Fibroblast of peridontal ligament (primary cell): ENCODE data around the gene PEPD.

Experiments used
- DNase-seq: peaks from one replicate; pipeline ENCODE4 v3.0.0-alpha.2; 2010; ENCODE audit errors: extremely low read depth

The PEPD gene

DNA sequence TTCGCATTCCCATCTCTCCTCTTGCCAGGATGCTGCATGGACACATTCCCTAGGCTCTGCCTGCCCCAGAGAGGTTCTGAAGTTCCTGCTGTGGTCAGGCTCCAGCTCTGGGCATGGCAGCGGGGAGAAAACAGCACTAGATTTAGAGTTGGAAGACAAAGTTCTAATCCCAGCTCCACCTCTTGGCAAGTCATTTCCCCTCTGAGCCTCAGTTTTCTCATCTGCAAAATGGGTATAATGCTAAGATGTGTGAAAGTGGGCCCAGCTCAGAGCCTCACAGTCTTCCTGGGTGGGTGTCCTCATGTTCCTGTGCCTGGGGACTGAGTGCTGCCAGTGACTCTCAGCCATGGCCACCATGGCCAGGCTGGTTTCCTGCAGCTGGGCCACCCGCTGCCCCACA is 9.6 kb downstream of the PEPD start:
- DNase-seq = no peak

DNA sequence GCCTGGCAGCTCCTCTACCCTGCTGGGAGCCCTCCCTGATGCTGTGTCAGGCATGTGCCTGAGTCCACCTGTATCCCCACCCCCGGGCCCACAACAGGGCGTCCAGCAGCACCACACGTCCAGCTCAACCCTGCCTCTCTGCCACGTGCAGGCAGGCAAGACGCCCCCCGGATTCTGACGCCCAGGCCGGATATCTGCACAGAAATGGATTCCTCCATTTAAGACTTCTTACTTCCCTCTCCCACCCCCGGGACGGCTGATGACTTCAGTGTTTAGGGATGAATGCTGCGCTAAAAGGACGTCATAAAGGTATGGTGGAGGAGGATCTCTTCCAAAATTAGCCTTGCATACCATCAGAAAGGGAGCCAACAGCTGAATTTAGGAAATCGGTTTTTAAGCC is 10.2 kb downstream of the PEPD start:
- DNase-seq = no peak

DNA sequence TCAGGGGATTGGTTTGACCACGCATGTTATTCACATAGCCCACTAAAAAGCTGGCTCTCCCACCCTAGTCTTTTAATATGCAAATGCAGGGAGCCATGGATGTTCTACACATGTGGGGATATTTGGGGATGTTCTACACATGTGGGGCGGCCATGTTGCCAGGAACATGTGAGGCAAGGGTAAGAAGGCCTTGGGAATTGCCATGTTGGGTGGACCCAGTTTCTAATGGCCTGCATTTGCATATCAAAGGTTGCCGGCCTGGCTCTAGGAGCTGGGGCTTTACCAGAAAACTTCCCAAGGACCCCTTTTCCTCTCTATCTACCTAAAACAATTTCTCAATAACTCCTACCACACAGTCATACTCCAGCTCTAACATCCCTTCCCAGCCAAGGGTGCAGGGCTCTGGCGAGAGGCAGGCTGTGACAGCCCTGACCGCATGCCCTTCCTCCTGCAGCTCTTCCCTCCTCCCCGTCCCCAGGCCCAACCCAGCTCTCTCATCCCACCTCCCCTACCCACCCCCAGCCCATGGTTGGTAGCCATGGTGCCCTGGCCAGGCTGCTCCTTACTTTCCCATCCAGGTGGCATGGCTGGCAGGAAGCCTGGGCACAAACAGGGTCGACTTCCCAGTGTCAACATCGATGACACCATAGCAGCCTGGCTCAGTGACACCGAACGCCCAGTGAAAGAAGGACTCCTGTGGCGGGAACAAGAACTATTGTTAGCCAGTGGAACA is 11.0 kb downstream of the PEPD start:
- DNase-seq = no peak

DNA sequence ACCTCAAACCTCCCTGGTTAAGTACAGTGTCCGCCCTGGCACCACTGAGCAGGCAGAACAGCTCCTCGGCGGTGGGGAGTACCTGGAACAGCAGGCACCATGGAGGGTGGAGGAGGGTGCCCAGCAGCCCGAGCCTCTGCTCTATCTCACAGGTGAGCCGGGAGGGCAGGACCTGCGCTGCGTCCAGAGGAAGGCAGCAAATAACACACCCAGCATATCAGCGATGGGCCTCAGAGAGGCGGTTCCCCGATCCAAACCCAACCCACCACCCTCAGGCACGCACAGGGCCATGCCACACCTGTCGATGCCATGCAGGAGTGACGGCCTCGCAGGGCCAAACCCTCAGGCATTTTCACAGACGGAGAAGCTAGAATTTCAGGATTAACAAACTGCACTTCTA is 11.8 kb downstream of the PEPD start:
- no peak for DNase-seq

DNA sequence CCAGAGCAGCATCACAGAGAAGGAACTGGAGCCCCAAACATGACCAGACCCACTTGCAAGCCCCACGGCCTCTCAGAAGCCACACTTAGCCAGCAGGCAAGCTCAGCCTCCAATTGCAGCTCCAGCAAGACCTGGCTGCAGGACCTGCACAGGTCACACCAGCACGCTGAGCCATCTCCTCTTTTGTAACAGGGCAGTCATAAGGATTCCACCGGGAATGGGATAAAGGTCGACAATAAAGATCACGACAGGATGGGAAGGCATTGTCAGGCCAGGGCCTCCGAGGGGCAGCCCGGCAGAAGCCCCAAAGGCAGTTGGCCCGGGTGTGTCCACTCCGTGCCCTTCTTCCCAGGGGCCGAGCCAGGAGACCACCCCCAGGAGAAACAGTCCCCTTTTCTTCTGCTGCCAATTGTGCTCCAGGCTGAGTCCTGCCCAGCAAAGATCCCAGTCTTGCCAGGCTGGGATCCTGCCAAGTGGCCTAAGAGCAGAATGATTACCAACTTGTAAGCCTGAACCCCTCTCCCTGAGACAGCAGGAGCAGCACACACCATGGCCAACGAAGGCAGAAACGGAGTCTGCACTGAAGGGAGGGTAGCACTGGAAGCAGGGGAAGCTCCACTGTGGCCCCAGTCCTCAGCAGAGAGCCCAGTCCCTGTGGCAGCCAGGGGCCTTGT is 12.5 kb downstream of the PEPD start:
- DNase-seq = no peak

DNA sequence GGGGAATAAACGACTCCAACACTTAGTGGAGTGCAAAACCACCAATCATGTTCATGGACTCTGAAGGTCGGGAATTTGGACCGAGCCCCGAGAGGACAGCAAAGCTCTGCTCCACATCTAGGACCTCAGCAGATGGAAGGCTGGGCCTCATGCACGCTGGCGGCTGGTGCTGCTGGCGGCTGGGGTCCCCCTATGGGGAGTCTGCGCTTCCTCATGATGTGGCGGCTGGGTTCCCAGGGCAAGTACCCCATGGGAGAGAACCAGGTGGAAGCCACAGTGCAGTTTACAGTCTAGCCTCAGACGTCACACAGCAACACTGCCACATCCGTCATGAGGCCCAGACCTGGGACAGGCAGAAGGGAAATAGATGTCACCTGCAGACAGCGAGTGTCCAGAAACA is 13.2 kb downstream of the PEPD start:
- DNase-seq = no peak

DNA sequence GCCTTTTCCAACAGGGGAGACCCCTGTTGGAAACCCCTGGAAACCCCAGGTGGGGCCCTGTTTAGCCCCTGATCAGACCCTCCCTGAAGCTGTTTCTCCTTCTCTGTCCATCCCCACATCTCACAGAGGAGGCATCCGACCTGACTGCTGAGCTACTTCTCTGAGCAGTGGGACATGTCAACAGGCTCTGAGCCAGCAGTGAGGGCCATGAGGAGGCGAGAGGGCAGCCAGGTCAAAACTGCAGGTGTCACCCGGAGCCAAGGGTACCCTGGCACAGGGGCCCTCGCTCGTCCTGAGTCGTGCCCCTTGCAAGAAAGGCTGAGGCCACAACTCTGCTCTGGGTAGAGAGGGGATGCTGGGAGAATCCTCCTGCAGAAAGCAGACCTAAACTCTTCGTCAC is 13.6 kb downstream of the PEPD start:
- no peak for DNase-seq

DNA sequence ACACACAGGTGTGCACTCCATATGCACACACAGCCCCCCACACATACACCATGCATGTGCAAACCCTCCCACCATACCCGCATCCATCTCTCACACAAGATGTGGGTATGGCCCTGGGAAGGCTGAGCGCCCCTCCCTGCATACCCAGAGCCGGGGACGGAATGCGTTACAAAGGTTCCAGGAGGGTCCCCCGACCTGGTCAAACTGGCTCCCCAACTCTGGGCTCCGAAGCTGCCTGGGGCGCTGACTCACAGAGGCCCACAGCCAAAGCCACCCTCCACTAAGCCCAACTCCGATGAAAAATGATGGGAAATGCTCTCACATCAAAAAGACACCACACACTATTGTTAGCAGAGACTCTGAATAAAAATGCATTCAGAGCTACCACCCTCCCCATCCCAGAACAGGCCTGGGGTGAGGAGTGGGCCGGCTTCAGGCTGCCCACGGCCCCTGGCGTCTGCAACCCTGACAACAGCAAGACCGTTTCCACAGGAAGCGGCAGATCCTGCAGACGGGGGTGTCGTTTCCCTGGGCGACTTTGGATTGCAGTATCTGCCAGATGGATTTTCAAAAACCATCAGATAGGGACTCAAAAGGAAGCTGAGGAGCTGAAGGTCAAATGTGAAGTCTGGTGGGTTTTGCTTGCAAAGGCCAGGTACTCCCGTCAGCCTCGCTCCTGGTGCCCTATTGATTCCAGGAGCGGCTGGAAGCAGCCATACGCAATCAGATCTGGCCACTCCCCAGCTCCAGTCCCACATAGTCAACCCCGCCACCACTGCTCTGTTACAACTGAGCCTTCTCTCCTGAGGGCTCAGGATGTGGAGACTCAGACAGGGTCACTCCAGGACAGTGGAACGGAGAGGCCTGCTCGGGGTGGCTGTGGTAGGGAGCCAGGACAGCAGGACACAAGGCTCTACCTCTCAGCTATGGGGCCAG is 14.3 kb downstream of the PEPD start:
- no peak for DNase-seq

DNA sequence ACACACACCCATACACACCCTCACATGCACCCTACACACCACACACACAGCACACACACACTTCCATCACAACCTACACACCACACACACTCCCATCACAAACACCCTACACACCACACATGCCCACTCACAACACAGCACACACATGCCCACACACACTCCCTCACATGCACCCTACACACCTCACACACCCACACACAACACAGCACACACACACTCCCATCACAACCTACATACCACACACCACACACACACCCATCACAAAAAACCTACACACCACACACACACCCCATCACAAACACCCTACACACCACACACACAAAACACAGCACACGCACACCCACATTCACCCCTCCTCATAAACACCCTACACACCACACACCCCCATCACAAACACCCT is 15.1 kb downstream of the PEPD start:
- no peak for DNase-seq

DNA sequence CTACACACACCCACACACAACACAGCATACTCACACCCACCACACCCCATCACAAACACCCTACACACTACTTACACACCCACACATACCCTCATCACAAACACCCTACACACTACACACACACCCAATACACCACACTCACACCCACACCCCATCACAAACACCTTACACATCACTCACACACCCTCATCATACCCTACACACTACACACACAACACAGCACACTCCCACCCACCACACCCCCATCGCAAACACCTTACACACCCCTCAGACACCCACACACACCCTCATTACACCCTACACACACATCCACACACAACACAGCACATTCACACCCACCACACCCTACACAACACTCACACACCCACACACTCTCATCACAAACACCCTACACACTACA is 15.8 kb downstream of the PEPD start:
- DNase-seq = no peak

DNA sequence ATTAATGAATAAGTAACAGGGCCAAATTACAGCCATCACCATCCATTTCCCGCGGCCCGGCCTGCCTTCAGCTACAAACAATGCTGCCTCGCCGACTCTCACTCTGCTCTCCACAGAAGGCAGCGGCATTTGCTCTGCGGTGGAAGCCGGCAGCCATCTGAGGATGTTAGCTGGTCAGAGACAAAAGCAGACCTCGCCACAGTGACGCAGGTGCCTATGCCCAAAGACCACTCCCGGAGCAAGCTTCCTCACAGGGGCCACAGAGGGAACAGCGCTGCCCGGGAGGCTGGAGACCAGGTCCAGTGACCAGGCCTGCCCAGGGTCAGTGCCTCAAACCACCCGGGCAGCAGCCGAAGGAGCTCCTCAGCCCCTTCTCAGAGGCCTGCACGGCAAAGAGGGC is 16.4 kb downstream of the PEPD start:
- DNase-seq = no peak

DNA sequence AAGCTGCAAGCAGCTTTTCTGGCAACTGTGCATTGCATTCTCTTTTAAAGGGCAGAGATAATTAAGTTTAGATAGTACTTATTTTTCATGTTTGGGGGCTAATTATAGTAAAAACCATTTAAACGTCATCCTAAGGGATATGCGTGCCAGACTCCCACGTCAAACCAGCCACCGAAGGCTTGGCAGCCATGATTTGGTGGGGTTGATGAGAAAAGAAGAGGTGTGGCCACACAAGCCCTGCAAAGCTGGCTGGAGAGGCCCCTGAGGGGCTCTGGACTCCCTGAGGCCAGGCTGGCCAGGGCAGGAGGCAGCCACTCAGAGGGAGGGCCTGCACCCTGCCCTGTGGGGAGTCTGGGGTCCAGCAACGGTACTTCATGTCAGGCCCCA is 17.5 kb downstream of the PEPD start:
- DNase-seq = no peak

DNA sequence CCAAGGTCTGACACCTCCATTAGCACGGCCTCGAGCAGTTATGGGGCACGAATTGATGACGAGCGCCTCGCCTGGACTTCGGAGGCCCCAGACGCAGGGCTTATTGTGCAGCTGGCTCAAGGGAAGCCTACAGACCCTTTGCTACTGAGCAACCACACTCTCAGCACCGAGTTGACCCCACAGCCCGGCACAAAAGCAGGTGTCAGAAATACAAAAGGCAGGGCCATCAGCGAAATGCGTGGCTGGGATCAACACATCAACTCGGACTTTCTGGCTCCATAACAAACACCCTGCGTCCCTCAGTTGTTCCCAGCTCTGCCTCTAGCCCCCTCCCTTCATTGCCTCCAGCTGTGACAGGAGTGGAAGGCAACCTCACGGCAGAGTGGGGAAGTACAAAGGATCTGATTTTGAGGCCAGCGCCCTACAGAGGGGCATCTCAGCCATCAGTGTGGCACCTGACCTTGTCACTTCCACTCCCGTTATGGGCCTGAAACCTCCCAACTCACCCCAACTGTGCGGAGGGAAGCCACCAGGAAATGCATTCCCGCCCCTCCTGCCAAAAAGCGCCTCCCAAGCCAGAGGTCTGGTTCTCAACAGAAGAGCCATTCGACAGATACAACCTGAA is 18.0 kb downstream of the PEPD start:
- DNase-seq = no peak

DNA sequence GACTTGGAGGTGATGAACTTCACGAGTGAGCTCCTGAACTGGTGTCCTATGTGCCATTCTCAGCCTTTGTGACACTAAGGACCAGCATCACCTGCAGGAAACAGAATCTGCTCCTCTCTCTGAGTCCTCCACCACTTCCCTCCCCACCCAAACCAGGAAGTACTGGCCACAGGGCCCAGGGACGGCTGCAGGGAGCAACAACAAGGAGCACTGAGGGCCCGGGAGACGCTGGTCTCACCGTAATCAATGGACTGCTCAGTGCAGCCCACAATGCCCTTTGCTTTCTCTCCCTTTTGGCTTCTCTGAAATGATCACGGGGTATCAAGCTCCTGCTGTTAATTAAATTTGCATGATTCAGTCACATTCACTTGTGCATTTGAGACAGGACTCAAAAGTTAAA is 18.6 kb downstream of the PEPD start:
- no peak for DNase-seq

DNA sequence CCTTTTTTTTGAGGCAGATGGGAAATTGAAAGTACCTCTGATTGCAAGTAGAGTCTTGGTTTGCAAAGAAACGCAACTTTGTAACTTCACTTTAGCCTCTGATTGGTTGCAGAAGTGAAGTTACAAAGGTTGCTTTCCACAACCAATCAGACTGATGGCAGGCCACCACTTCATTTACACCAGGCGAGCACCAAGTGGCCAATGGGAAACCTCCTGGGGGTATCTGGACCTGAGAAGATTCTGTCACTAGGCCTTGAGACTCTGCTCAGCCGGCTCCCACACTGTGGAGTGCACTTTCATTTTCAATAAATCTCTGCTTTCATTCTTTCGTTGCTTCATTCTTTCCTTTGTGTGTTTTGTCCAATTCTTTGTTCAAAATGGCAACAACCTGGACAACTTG is 19.1 kb downstream of the PEPD start:
- no peak for DNase-seq

DNA sequence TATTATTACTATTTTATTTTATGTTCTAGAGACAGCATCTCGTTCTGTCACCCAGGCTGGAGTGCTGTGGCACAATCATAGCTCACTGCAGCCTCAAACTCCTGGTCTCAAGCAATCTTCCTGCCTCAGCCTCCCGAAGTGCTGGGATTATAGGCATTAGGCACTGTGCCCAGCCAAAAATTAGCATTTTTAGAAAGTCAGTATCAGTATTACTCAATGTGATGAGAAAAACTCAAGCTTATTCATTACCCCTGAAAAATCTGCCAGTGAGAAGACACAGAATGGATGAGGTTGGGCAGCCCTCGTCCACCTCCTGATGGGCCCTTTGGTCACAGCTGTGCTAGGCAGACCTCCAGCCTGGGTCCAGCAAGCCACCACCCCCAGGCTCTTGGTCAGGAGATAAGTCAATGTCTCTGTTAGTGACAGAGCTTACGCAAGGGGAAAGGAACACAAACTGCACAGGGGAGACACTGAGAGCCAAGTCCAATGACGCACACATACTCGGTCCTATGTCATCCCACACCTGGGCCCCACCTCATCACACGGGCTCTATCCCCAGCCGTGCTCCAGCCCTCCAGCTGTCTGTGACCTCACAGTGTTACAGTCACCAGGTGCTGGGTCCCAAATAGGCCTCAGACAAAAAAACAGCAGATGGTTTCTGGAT is 19.8 kb downstream of the PEPD start:
- no peak for DNase-seq

DNA sequence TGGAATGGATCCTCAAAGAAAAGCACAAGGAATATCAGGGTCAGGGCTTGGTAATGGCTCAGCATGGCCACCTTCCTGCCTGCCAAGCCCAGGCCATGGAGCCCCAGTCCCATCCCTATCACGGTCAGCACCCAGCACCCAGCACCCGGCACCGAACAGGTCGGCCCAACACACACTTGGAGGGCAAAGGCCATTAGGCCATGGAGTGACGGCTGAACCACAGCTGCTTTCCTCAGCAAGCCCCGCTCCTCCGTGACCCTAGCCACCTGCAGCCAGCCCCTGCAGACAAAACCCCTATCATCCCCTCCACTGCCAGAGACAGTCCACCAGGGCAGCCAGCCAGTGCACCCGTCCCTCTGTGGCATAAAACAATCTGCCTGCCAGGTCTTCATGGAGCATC is 20.6 kb downstream of the PEPD start:
- no peak for DNase-seq

DNA sequence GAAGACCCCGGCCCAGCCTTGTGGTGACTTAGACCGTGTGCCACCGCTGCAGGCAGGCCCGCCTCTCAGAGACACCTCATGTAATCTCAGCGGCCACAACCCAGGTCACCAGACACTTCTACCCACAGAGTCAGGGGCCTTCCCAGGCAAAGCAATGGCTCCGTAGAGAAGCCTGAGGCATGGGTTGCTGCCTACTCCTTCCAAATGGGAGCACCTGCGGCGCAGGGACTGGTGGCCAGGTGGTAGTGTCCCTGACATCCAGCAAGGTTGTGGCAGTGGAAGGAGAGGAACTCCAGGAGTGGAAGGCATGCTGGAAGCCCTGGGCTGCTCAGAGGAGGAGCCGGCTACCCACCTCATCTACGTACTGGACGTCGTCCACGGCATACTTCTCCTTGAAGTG is 21.0 kb downstream of the PEPD start:
- no peak for DNase-seq

DNA sequence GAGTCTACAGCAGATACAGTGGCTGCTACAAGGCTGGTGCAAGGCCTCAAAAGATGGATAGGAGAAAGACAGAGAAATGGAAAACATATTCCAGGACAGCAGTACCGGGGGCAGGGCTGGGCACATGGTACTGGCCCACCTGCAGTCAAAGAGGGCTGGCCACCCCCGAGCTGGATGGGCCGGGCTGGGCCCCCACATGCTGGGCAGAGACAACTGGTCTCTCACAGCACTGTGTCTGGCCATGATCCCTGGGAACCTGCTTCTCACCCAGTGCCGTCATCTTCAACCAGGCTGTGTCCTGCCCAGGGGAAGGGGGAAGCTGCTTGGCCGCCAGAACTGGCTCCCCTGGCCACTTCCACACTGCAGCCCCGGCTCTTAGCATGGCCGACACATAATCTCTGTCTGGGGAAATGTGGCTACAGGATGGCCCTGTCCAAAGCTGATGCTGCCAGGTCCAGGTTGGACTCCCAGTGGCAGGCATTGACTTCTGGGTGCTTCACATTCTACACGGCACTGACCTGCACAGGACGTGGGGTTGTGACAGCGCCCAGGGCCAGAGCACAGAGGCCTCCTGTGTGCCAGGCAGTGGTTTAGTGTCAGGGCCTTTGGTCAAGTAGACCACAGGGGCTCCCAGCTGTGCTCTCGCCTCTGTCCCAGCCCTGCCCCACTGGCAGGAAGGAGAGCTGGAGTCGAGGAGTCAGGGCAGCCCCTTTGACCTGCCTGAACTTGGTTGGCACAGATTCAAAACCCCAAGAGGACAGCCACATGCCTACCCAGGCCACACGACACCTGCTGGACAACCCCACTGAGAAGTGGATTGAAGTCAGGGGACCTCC is 21.7 kb downstream of the PEPD start:
- no peak for DNase-seq

DNA sequence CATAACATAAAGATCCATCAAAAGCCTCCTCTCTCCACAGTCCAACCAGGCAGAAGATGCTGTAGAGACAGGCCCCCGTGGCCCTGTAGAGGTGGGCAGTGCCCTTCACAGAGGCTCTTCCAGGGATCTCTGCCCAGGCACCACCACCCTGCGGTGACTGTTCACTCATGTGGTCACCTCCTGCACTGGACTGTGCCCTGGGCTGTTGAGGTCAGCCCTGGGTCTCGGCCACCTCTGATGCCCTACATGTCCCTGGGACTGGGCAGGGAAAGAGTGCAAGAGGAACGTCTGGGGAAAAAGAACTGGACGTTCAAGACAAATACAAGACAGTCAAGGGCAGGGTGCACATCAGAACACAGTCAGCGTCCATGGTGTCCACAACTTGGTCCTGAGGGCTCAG is 22.3 kb downstream of the PEPD start:
- DNase-seq = no peak
